Adipose tissue (tissue), 3 donors: ENCODE data around the gene PSMB8. TPM values are rescaled to one million over a fixed set of nuclear protein-coding genes. Genes with fewer than 3 reads are reported as not detected.

ENCODE experiments used
- H3K27ac ChIP-seq: one replicate; pipeline ENCODE4 v1.5.1; 2013; ENCODE audit warnings: low read depth, low read length
- WGBS, 3 donors: extraction: QIAGEN DNeasy Blood & Tissue Kit; methylation state at CpG; one replicate each; pipeline ENCODE4 v1.1.7; 2013; 5-methylcytosine and 5-hydroxymethylcytosine counted together
- polyA plus RNA-seq, 3 donors: library from polyadenylated mRNA; stranded (reverse); fragments of 200-250 nt; gene quantifications; one replicate each; pipeline ENCODE4 v1.2.3, GENCODE V29; 2013
- donor health status: healthy with polysubstance abuse.
- donor health status: Bipolar disorder and iron deficiency.
- donor health status: healthy.

PSMB8 gene
- polyA plus RNA-seq, 3 donors, result 43.8 to 93.3 (median 61.5) TPM

DNA sequence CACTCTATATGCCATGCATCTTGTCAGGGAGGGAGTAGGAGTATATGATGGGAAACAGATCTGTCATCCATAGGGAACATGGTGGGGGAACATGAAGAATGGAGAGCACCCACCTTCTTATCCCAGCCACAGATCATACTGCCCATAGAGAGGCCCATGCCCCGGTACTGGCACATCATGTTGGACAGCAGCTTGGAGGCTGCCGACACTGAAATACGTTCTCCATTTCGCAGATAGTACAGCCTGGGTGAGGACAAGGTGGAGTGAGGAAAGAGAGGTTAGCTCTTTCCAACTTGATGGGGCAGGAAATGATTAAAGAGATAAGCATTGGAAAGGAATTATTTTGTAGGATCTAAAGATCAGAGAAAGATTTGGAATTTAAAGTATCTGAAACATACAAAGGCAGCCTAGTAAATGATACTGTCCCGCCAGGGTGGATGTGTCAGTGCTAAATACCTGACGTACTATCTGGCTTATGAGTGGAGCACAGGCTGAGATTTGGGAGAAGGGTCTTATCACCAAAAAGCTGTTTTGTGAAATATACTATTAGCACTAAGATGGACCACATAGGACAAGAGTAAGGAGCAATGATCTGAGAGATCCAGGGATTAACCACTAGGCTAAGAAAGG, 1.7 kb downstream of the PSMB8 start:
- no peak overlapping the region for H3K27ac ChIP-seq
- WGBS, 3 donors, result 93 to 96% (median 93%) methylated on average over 6 of the region's 6 CpGs

- no peak overlapping the region for H3K27ac ChIP-seq
- 70 to 80% (median 76%) methylated on average over 9 of the region's 9 CpGs for WGBS, 3 donors
Measured at GRCh38 chr6:32840604-32841246, 3.1 kb downstream of the PSMB8 start.

DNA sequence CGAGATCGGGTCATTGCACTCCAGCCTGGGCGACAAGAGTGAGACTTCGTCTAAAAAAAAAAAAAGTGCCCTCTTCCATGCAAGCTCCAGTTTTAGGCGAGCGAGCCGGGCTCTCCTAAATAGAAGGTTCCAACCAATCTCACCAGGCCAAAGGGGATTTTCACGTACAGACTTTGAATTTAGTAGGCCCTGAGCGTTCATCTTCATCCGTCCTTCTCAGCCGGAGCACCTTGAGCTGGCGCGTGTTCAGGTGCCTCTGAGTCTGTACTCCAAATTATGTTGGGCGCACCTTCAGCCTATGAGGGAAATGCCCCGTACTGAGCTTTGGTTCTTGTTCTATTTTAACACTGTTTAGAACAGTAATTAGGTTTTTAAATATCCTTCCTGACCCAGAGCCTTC, 4.5 kb downstream of the PSMB8 start:
- 82 to 88% (median 85%) methylated on average over 14 to 15 of the region's 15 CpGs for WGBS, 3 donors
- no peak overlapping the region for H3K27ac ChIP-seq

- 0 to 1% (median 1%) methylated on average over 56 to 57 of the region's 57 CpGs for WGBS, 3 donors
- H3K27ac ChIP-seq, result peak within 1 kb of the TSS; percentile 93
Measured at GRCh38 chr6:32838114-32838958, 5.5 kb downstream of the PSMB8 start, which contains the start of gene TAP2. TSS of gene TAP2 (minus strand) at chr6:32838739. CDS start at chr6:32838233, 506 bp downstream.

GRCh38 chr6:32837651-32838113, 6.2 kb downstream of the PSMB8 start:
- peak overlapping the region; percentile 93 for H3K27ac ChIP-seq
- 27 to 29% (median 28%) methylated on average over 12 of the region's 12 CpGs for WGBS, 3 donors

DNA sequence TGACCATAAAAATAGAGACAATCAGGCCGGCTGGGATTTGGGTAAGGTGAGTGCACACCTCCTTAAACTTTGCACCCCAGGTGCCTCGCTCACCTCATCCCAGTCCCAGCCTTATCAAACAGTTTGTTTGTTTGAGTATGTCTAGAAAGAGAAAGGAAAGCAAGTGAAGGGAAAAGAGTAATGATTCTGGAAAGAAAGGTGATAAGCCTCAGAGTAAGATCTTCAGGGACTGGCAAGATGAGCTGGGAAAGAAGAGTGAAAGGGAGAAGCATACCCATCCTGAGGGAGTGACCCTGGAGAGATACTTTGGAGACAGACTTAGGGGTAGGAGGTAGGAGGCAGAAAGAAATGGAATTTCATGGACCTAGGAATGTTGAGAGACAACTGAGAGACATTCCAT, 7.0 kb downstream of the PSMB8 start:
- WGBS, 3 donors, result 84 to 93% (median 91%) methylated on average over 2 of the region's 2 CpGs
- H3K27ac ChIP-seq, result no peak overlapping the region

DNA sequence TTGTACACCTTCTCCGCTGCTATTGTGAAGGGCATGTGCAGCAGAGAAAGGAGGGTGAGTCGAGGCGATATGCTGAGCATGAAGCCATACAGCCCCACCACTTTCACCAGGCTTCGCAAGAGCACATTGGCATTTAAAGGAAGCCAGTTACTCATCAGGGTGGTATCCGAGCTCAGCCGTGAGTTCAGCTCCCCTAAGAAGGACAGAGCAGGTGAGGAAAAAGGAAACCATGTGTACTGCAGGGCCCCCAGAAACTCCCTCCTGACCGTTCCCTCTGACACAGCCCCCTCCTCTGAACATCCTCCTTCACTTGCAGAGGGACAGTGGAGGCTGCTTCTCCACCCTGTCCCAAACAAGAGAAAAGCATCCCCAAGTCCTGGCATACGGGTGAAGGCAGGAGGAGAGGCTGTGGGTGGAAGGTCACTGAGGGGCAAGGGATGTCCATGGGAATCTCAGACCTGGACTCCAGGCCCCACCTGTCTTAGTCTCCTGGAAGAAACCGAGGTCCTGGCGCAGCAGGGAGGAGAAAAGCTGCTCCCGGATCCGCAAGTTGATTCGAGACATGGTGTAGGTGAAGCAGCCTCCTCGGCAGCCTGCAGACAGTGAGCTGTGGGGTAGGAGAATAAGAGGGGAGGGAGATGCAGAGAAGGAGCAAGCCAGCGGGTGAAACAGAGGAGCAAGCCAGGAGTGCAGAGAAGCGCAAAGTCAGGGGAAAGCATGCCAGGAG, 8.5 kb downstream of the PSMB8 start:
- WGBS, 3 donors, result 95% methylated on average over 16 of the region's 16 CpGs
- no peak overlapping the region for H3K27ac ChIP-seq

DNA sequence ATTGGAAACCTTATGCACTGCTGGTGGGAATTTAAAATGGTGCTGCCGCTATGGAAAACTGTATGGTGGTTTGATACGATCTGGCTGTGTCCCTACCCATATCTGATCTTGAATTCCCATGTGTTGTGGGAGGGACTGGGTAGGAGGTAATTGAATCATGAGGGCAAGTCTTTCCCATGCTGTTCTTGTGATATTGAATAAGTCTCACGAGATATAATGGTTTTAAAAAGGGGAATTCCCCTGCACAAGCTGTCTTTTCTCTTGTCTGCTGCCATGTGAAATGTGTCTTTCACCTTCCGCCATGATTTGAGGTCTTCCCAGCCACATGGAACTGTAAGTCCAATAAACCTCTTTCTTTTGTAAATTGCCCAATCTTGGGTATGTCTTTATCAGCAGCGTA, 10.2 kb downstream of the PSMB8 start:
- WGBS, 3 donors, result 75 to 86% (median 80%) methylated on average over 5 of the region's 5 CpGs
- no peak overlapping the region for H3K27ac ChIP-seq

DNA sequence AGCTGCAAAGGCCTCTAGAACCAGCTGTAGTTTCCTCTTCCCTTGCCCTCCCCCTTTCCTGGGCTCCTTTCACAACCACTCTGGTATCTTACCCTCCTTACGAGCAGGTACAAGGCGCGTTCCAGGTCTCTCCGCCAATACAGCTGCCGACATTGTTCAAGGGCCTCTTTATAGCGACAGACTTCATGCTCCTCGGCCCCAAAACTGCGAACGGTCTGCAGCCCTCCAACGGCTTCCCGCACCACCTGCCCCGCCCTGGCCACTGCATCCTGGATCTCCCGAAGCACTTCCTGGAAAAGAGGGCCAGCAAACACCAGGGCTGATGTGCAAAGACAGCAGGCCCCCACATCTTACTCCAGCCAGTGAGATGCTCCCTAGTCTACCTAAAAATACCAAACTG, 11.3 kb downstream of the PSMB8 start:
- WGBS, 3 donors, result 79 to 87% (median 85%) methylated on average over 13 of the region's 13 CpGs
- no peak overlapping the region for H3K27ac ChIP-seq

DNA sequence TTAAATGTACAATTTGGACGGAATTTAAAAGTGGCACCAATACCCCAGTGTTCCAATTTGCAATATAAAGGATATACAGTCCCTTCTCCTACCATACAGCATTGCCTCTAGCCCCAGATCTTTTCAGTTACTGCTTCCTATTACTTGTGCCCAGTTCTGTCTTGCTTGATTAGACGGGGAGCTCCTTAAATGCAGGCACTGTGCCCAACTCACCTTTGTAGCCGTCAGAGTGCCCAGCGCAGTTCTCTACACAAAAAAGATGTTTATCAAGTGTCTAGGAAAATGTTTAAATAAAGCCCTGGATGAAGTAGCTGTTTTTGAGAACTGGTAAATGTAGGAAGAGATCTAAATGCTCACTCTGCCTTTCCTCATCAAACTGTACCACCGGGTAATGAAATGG, 12.9 kb downstream of the PSMB8 start:
- H3K27ac ChIP-seq, result no peak overlapping the region
- 79 to 93% (median 93%) methylated on average over 5 of the region's 5 CpGs for WGBS, 3 donors

DNA sequence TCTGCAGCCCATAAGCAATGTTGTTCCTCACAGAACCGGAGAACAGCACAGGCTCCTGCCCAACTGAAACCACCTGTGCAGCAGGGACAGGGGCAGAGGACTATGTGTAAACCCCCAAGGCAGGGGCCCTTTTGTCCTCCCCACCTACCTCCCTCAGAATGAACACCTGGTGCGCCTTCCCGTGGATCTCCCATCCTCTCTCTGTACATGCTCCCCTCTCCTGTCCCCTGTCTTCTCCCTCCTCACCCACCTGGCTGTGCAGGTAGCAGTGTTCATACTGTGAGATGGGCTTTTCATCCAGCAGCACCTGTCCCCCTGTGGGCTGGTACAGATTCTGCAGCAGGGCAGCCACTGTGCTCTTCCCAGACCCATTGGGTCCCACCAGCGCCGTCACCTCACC, 13.8 kb downstream of the PSMB8 start:
- WGBS, 3 donors, result 93 to 96% (median 95%) methylated on average over 5 of the region's 5 CpGs
- no peak overlapping the region for H3K27ac ChIP-seq

DNA sequence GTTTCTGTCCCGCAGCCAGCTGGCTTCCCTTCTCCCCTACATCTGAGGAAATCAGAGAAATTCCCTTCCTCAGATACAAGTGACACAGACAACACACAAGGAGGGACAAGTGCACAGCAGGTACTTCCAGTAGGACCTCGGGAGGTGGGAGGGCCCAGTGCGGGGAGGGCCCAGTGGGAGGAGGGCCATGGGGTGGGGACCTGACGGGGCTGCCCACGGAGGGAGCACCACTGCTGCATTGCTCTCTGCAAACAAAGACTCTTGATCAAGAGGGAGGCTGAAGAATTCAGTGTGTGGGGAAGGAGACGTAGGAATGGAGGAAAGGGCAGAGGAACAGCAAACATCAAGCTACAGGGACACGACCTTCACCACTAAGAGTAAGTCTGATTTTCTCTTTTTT, 14.4 kb downstream of the PSMB8 start:
- 72 to 79% (median 75%) methylated on average over 7 of the region's 7 CpGs for WGBS, 3 donors

GRCh38 chr6:32827025-32827424, 16.8 kb downstream of the PSMB8 start:
- WGBS, 3 donors, result 54 to 83% (median 75%) methylated on average over 3 of the region's 3 CpGs
- H3K27ac ChIP-seq, result no peak overlapping the region

More for the DNA sequence above, 14.4 kb downstream of the PSMB8 start:
- H3K27ac ChIP-seq, result no peak overlapping the region

DNA sequence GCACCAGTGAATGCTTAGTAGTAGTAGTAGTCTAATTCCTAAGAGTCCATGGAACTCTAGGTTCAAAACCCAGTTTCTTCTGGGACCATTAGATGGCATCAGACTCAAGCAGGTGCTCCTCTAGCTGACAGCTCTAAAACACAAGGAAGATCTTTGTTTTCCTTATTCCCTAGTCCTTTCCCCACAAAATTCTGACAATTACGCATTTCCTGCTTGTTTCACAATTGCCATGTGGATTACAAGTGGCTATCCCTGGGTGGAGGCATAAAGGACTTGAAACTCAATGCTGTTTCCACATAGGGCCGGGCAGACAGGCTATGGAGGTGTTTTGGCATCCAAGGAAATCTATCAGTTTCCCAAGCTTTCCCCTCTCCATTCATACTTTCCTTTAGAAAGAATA, 17.9 kb downstream of the PSMB8 start:
- H3K27ac ChIP-seq, result no peak overlapping the region
- 38 to 47% (median 46%) methylated on average over 2 of the region's 2 CpGs for WGBS, 3 donors

GRCh38 chr6:32819729-32820128, 24.1 kb downstream of the PSMB8 start:
- WGBS, 3 donors, result 65 to 76% (median 70%) methylated on average over 3 of the region's 3 CpGs
- no peak overlapping the region for H3K27ac ChIP-seq

- H3K27ac ChIP-seq, result no peak overlapping the region
- WGBS, 3 donors, result 61 to 84% (median 77%) methylated on average over 2 of the region's 2 CpGs
Measured at GRCh38 chr6:32818867-32819266, 25.0 kb downstream of the PSMB8 start.

DNA sequence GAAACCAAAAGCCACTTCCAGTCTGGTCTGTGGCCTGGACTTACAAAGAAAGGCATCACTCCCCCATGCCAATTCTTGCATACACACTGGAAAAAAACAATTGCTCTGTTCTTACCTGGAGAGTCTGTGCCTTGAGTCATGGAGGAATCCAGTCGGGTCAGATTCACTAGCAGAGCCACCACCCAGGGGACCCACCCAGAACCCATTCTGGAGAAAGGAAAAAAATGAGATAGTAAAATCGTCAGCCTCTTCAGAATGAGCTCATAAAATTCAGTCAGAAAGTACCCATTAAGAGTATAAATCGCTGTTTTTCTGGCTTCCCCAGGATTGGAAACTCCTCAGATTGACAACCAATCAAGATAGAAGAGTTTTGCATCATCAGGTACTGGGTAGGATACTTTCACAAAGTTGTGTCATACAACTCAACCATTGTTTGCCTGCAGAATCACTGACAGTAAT, 27.1 kb downstream of the PSMB8 start, which contains the start of gene HLA-DOB:
Gene HLA-DOB (minus strand): TSS at position 257 of the 459 bp plus-strand sequence. CDS start 51 bp downstream, at position 206.
- H3K27ac ChIP-seq, result no peak within 1 kb of the TSS
- WGBS, 3 donors, result 53 to 71% (median 57%) methylated on average over 3 of the region's 3 CpGs

GRCh38 chr6:32815996-32816395, 27.9 kb downstream of the PSMB8 start:
- 61 to 80% (median 71%) methylated on average over 2 of the region's 2 CpGs for WGBS, 3 donors

More at GRCh38 chr6:32815996-32816395, 27.9 kb downstream of the PSMB8 start:
- no peak overlapping the region for H3K27ac ChIP-seq
